Liver (tissue), 9 donors: ENCODE measurements around the gene GALNT9. TPM values are rescaled to one million over a fixed set of nuclear protein-coding genes. Genes with fewer than 3 reads are reported as not detected.

Experiments used
- DNase-seq: peaks from one replicate; pipeline ENCODE4 v3.0.0-alpha.2; 2017; ENCODE audit warnings: low spot score
- H3K27ac ChIP-seq, 2 donors: one replicate each; pipeline ENCODE4 v1.7.0; 2013; ENCODE audit warnings: inconsistent platforms in 2 of 2, low read length in 2 of 2, control low read depth in 1 of 2, low read depth in 1 of 2, mild to moderate bottlenecking in 1 of 2
- H3K27me3 ChIP-seq, 4 donors: one replicate each; pipeline versions ENCODE4 v1.6.1 to v1.7.0; 2013; ENCODE audit warnings: low read length in 3 of 4, inconsistent platforms in 1 of 4, mild to moderate bottlenecking in 1 of 4, moderate library complexity in 1 of 4; ENCODE audit not compliant: control insufficient read depth in 4 of 4, insufficient read depth in 4 of 4
- H3K36me3 ChIP-seq, 4 donors: one replicate each; pipeline versions ENCODE4 v1.6.1 to v1.7.0; 2013; ENCODE audit warnings: low read length in 3 of 4, mild to moderate bottlenecking in 3 of 4, low read depth in 1 of 4, moderate library complexity in 1 of 4; ENCODE audit not compliant: control insufficient read depth in 4 of 4, insufficient read depth in 3 of 4
- H3K4me1 ChIP-seq, 4 donors: one replicate each; pipeline versions ENCODE4 v1.6.1 to v1.7.0; 2013; ENCODE audit warnings: low read length in 3 of 4, mild to moderate bottlenecking in 3 of 4, moderate library complexity in 1 of 4; ENCODE audit not compliant: control insufficient read depth in 4 of 4, insufficient read depth in 4 of 4
- H3K4me3 ChIP-seq, 3 donors: one replicate each; pipeline versions ENCODE4 v1.6.1 to v1.7.0; 2013; ENCODE audit warnings: low read length in 3 of 3, control low read depth in 1 of 3, low read depth in 1 of 3, mild to moderate bottlenecking in 1 of 3
- H3K9ac ChIP-seq, 2 donors: one replicate each; pipeline ENCODE4 v1.7.0; 2013; ENCODE audit warnings: low read length in 2 of 2, mild to moderate bottlenecking in 2 of 2, moderate library complexity in 2 of 2, control low read depth in 1 of 2, low read depth in 1 of 2
- H3K9me3 ChIP-seq, 4 donors: one replicate each; pipeline versions ENCODE4 v1.6.1 to v1.7.0; 2013; ENCODE audit warnings: low read length in 3 of 4; ENCODE audit not compliant: control insufficient read depth in 4 of 4
- ATF3 ChIP-seq: IDR thresholded peaks from 2 replicates; pipeline ENCODE4 v1.6.1; 2016; ENCODE audit warnings: antibody characterized with exemption
- CTCF ChIP-seq: fragments of 150-350 bp; IDR thresholded peaks from 2 replicates; pipeline ENCODE4 v1.5.1; 2017; ENCODE audit warnings: improper control_type of control experiment, low read depth, low read length; ENCODE audit not compliant: missing input control
- EGR1 ChIP-seq, 2 donors: IDR thresholded peaks; 2 replicates each; pipeline ENCODE4 v1.6.1; 2016 to 2018; ENCODE audit warnings: antibody characterized with exemption in 2 of 2, low read depth in 2 of 2
- FOXA1 ChIP-seq: IDR thresholded peaks from 2 replicates; pipeline ENCODE4 v1.6.1; 2016; ENCODE audit warnings: antibody characterized with exemption
- FOXA2 ChIP-seq: IDR thresholded peaks from 2 replicates; pipeline ENCODE4 v1.6.1; 2016; ENCODE audit warnings: antibody characterized with exemption
- GABPA ChIP-seq, 2 donors: IDR thresholded peaks in 1 of 2; conservative IDR thresholded peaks in 1 of 2; 2 replicates each; pipeline ENCODE4 v1.6.1; 2016; ENCODE audit warnings: antibody characterized with exemption in 2 of 2, mild to moderate bottlenecking in 1 of 2, moderate library complexity in 1 of 2
- HNF4A ChIP-seq, 2 donors: conservative IDR thresholded peaks; 2 replicates each; pipeline ENCODE4 v1.6.1; 2016; ENCODE audit warnings: antibody characterized with exemption in 2 of 2, mild to moderate bottlenecking in 2 of 2
- HNF4G ChIP-seq: IDR thresholded peaks from 2 replicates; pipeline ENCODE4 v1.6.1; 2016; ENCODE audit warnings: antibody characterized with exemption
- JUND ChIP-seq, 2 donors: IDR thresholded peaks; 2 replicates each; pipeline ENCODE4 v1.6.1; 2016; ENCODE audit warnings: antibody characterized with exemption in 2 of 2
- NR2F2 ChIP-seq: IDR thresholded peaks from 2 replicates; pipeline ENCODE4 v1.6.1; 2016; ENCODE audit warnings: antibody characterized with exemption
- RAD21 ChIP-seq, 2 donors: IDR thresholded peaks; 2 replicates each; pipeline ENCODE4 v1.6.1; 2016; ENCODE audit warnings: antibody characterized with exemption in 2 of 2, mild to moderate bottlenecking in 2 of 2
- REST ChIP-seq: IDR thresholded peaks from 2 replicates; pipeline ENCODE4 v1.6.1; 2016; ENCODE audit warnings: antibody characterized with exemption, mild to moderate bottlenecking
- RXRA ChIP-seq, 2 donors: IDR thresholded peaks; 2 replicates each; pipeline ENCODE4 v1.6.1; 2017 to 2018; ENCODE audit warnings: antibody characterized with exemption in 2 of 2, mild to moderate bottlenecking in 1 of 2
- SP1 ChIP-seq: IDR thresholded peaks from 2 replicates; pipeline ENCODE4 v1.6.1; 2018; ENCODE audit warnings: antibody characterized with exemption, mild to moderate bottlenecking
- TAF1 ChIP-seq: conservative IDR thresholded peaks from 2 replicates; pipeline ENCODE4 v1.6.1; 2016; ENCODE audit warnings: antibody characterized with exemption, mild to moderate bottlenecking
- YY1 ChIP-seq: IDR thresholded peaks from 2 replicates; pipeline ENCODE4 v1.6.1; 2016; ENCODE audit warnings: antibody characterized with exemption, mild to moderate bottlenecking
- ZBTB33 ChIP-seq: IDR thresholded peaks from 2 replicates; pipeline ENCODE4 v1.6.1; 2016; ENCODE audit warnings: antibody characterized with exemption
- WGBS: extraction: QIAGEN DNeasy Blood & Tissue Kit; methylation state at CpG from one replicate; pipeline ENCODE4 v1.1.7; 2013; 5-methylcytosine and 5-hydroxymethylcytosine counted together
- polyA plus RNA-seq, 2 donors: library from polyadenylated mRNA; stranded (reverse) in 1 of 2; unstranded in 1 of 2; fragments of 200-250 nt in 1 of 2; fragments of >200 nt in 1 of 2; fragmentation: Nextera tagmentation in 1 of 2; extraction: Ambion mirVana in 1 of 2; gene quantifications; one replicate each; pipeline versions ENCODE4 v1.2.1 to v1.2.3, GENCODE V29; 2013 to 2015
- total RNA-seq, 2 donors: library from RNA; depleted of rRNA; stranded (reverse); fragments of >200 nt; gene quantifications; one replicate each; pipeline ENCODE4 v1.2.3, GENCODE V29; 2014
- donor health status: healthy.
- donor health status: healthy.
- donor health status: healthy.
- donor health status: healthy.
- donor health status: healthy.

Gene GALNT9
- total and polyA plus RNA-seq, 4 donors: 0.05 to 0.25 (median 0.09) TPM; not detected in 1

GRCh38 chr12:132335179-132335756 lies 5.9 kb upstream of the GALNT9 start:
- TF ChIP-seq REST: no peak
- no peak for TF ChIP-seq YY1
- no peak for TF ChIP-seq ATF3
- no peak for TF ChIP-seq HNF4A (conservative IDR thresholded peaks at IDR 0.05)
- TF ChIP-seq EGR1 (IDR thresholded peaks at IDR 0.05; ENCODE audit: low read depth in 2 of 2): no peak
- TF ChIP-seq RXRA (IDR thresholded peaks at IDR 0.05): no peak
- no peak for TF ChIP-seq GABPA (IDR thresholded peaks at IDR 0.05 in 1 of 2, conservative IDR thresholded peaks at IDR 0.05 in 1 of 2)
- TF ChIP-seq RAD21 (IDR thresholded peaks at IDR 0.05): no peak
- TF ChIP-seq ZBTB33: no peak
- Histone ChIP-seq H3K27me3 (peaks cover 0 to 3% (median under 1%) of the 10 kb centered on the region in 4 donors), H3K27ac (no peak overlapping the region)

GRCh38 chr12:132333766-132334165 lies 4.4 kb upstream of the GALNT9 start:
- no peak overlapping the region for H3K27ac ChIP-seq
- no peak overlapping the region for H3K4me3 ChIP-seq
- peaks cover 0 to 3% (median 1%) of the 10 kb centered on the region in 4 donors for H3K27me3 ChIP-seq
- H3K9ac ChIP-seq: no peak overlapping the region
- H3K4me1 ChIP-seq: peaks cover 0 to 3% (median 0%) of the 10 kb centered on the region in 4 donors
- H3K36me3 ChIP-seq: no peaks in the 10 kb centered on the region
- TF ChIP-seq JUND (IDR thresholded peaks at IDR 0.05): no peak
- no peak for TF ChIP-seq CTCF
- TF ChIP-seq FOXA2: no peak
- no peak for TF ChIP-seq EGR1 (IDR thresholded peaks at IDR 0.05; ENCODE audit: low read depth in 2 of 2)
- TF ChIP-seq GABPA (IDR thresholded peaks at IDR 0.05 in 1 of 2, conservative IDR thresholded peaks at IDR 0.05 in 1 of 2): no peak
- no peak for TF ChIP-seq HNF4G
- no peak for TF ChIP-seq ZBTB33
- no peak for TF ChIP-seq ATF3
- TF ChIP-seq YY1: no peak
- TF ChIP-seq SP1: no peak
- no peak for TF ChIP-seq FOXA1
- no peak for TF ChIP-seq TAF1
- no peak for TF ChIP-seq REST
- TF ChIP-seq RAD21 (IDR thresholded peaks at IDR 0.05): no peak
- TF ChIP-seq RXRA (IDR thresholded peaks at IDR 0.05): no peak
- no peak for TF ChIP-seq NR2F2
- 72% methylated on average over 26 of the region's 26 CpGs for WGBS
- H3K9me3 ChIP-seq: peaks cover 0 to 2% (median 0%) of the 10 kb centered on the region in 4 donors
- no peak for DNase-seq

More at GRCh38 chr12:132335179-132335756, 5.9 kb upstream of the GALNT9 start:
- H3K9ac ChIP-seq: no peak overlapping the region
- DNase-seq: no peak
- H3K4me3 ChIP-seq: no peak overlapping the region
- peaks cover 0 to 2% (median 0%) of the 10 kb centered on the region in 4 donors for H3K9me3 ChIP-seq
- WGBS: 84% methylated on average over 11 of the region's 11 CpGs
- H3K36me3 ChIP-seq: no peaks in the 10 kb centered on the region
- H3K4me1 ChIP-seq: no peaks in the 10 kb centered on the region
